C4-2B (cell line): ENCODE measurements around the gene DOCK11.

ENCODE experiments used
- ZFX ChIP-seq: fragments of 450-650 bp; IDR thresholded peaks from 2 replicates; pipeline ENCODE4 v1.6.1; 2017
- TF ChIP-seq, protein P1 (sequence below): fragments of 450-650 bp; conservative IDR thresholded peaks from 2 replicates; pipeline ENCODE4 v1.5.1; 2017; ENCODE audit warnings: mild to moderate bottlenecking

DNA sequence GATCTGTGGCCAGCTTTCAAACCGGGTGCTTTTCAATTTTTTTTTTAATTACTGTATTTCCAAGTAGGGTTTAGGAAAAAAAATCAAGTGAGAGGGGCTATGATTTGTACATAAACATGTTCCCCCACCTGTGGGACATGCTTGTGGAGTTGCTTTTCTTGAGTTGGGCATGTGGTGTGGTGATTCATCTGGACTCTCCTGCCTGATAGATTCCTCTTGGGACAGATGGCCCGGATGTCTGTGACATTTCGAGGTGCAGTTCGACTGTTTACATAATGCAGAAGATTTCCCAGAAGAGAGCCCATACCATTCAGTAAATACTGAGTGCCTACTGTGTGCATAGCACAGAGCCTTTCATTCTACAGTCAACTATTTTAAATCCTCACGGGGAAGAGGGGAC is 49.9 kb downstream of the DOCK11 start:
- TF ChIP-seq, protein P1, sequence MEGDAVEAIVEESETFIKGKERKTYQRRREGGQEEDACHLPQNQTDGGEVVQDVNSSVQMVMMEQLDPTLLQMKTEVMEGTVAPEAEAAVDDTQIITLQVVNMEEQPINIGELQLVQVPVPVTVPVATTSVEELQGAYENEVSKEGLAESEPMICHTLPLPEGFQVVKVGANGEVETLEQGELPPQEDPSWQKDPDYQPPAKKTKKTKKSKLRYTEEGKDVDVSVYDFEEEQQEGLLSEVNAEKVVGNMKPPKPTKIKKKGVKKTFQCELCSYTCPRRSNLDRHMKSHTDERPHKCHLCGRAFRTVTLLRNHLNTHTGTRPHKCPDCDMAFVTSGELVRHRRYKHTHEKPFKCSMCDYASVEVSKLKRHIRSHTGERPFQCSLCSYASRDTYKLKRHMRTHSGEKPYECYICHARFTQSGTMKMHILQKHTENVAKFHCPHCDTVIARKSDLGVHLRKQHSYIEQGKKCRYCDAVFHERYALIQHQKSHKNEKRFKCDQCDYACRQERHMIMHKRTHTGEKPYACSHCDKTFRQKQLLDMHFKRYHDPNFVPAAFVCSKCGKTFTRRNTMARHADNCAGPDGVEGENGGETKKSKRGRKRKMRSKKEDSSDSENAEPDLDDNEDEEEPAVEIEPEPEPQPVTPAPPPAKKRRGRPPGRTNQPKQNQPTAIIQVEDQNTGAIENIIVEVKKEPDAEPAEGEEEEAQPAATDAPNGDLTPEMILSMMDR = no peak
- TF ChIP-seq ZFX = no peak
